GM21825 (cell line): Measurements from ENCODE around the gene FEM1B.

ENCODE experiments used
- ATAC-seq: cut with Tn5 transposase; IDR thresholded peaks from one replicate; pipeline ENCODE4 v1.9.1; 2021; ENCODE audit warnings: mild to moderate bottlenecking, moderate library complexity; ENCODE audit not compliant: unreplicated experiment

Gene FEM1B

GRCh38 chr15:68283401-68283800 lies 5.9 kb downstream of the FEM1B start:
- ATAC-seq, result no peak

GRCh38 chr15:68284616-68285258 lies 7.2 kb downstream of the FEM1B start:
- ATAC-seq, result no peak

GRCh38 chr15:68285259-68285980 lies 7.9 kb downstream of the FEM1B start:
- ATAC-seq, result no peak

GRCh38 chr15:68286256-68286655 lies 8.7 kb downstream of the FEM1B start:
- ATAC-seq, result no peak

GRCh38 chr15:68289057-68289456 lies 11.5 kb downstream of the FEM1B start:
- ATAC-seq, result no peak

GRCh38 chr15:68289621-68290352 lies 12.2 kb downstream of the FEM1B start:
- ATAC-seq, result no peak

GRCh38 chr15:68290715-68291114 lies 13.2 kb downstream of the FEM1B start:
- ATAC-seq, result no peak

GRCh38 chr15:68292157-68292781 lies 14.7 kb downstream of the FEM1B start:
- no peak for ATAC-seq

GRCh38 chr15:68292967-68293366 lies 15.4 kb downstream of the FEM1B start:
- ATAC-seq, result no peak

- ATAC-seq, result no peak
Measured at GRCh38 chr15:68295014-68295805, 17.7 kb downstream of the FEM1B start.

GRCh38 chr15:68298336-68298735 lies 20.8 kb downstream of the FEM1B start:
- no peak for ATAC-seq

GRCh38 chr15:68298882-68299381 lies 21.4 kb downstream of the FEM1B start:
- peak; percentile 79 for ATAC-seq

GRCh38 chr15:68299436-68299835 lies 21.9 kb downstream of the FEM1B start:
- ATAC-seq, result peak; percentile 6

GRCh38 chr15:68300115-68300940 lies 22.8 kb downstream of the FEM1B start:
- no peak for ATAC-seq

GRCh38 chr15:68301301-68301700 lies 23.8 kb downstream of the FEM1B start:
- no peak for ATAC-seq

- no peak for ATAC-seq
Measured at GRCh38 chr15:68302729-68303128, 25.2 kb downstream of the FEM1B start.

- ATAC-seq, result no peak
Measured at GRCh38 chr15:68303134-68303533, 25.6 kb downstream of the FEM1B start.

- no peak for ATAC-seq
Measured at GRCh38 chr15:68303560-68304436, 26.3 kb downstream of the FEM1B start.
